Stimulated activated CD8-positive, alpha-beta memory T cell treated with anti-CD3 and anti-CD28 coated beads, Interleukin-4, amount 100 ng/mL, for 24 hours (primary cell): Measurements from ENCODE around the gene ARPIN.
"Not testable (repeated sequence)": the region's sequence is repeated elsewhere in the genome, so short reads cannot be mapped to it uniquely, and the experiment has no call there.

Source experiments
- DNase-seq: peaks from one replicate; pipeline ENCODE4 v3.0.0-alpha.2; 2020; ENCODE audit warnings: low read depth

Gene ARPIN

DNA sequence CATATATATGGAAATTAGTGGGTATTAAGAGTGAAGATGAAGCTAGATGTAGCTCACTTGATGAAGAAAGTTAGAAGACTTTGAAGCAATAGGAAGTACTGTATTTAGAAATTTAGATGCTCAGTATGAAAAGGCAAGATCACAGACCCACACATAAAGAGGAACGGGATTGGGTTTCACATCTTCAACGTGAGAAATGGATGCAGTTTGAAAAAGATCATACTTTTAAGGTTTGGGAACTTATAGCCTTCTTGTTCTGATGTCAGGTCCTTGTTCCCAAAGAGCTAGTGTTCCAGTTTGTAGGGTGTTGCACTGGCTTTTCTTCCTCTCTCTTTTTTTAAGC, 35.7 kb downstream of the ARPIN start:
- DNase-seq: no peak

DNA sequence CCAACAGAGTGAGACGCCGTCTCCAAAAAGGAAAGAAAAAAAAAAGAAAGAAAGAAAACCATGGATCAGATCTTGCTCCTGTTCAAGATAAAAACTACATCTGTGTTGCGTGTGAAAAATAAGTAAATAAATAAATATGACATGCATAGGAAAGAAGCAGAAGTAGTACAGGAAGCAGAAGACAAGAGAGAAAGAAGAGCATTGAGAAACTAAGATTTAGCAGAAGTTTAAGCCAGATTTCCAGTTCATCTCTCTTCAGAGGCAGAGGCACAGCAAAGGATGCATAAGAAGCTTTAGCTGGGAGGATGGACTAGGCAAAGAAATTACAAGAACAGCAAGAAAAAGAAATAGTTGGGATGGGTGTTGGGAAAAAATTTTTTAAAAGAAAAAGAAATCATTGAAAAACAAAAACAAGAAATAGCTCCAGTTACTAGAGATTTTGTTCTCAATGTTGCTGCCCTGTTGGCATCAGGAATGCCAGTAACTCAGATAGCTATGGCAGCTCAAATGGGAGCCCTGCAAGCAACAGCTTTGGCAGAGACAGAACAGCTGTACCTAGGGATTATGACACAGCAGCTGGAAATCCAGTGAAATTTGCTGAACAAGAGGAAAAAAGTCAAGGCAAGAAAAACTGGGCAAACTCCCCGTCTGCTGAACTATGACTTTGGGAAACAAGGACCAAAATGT, 36.2 kb downstream of the ARPIN start:
- DNase-seq: no peak

- DNase-seq: no peak
Measured at GRCh38 chr15:89875741-89876140, 37.0 kb downstream of the ARPIN start.

GRCh38 chr15:89874926-89875564, 37.7 kb downstream of the ARPIN start:
- DNase-seq: peak; percentile 76

- DNase-seq: no peak
Measured at GRCh38 chr15:89870688-89871288, 42.0 kb downstream of the ARPIN start.

- no peak for DNase-seq
Measured at GRCh38 chr15:89870006-89870405, 42.7 kb downstream of the ARPIN start.

DNA sequence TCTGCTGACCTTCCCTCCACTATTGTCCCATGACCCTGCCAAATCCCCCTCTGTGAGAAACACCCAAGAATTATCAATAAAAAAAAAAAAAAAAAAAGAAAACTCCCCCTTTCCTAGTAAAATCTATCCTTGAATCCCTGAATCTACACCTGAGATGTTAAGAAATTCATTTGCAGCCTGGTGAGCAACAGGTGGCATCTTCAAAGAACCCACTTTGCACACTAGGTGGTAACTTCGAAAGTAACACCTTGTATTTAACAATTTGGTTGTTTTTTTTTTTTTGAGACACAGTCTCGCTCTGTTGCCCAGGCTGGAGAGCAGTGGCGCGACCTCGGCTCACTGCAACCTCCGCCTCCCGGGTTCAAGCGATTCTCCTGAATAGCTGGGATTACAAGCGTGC, 43.3 kb downstream of the ARPIN start:
- DNase-seq: not testable (repeated sequence)

GRCh38 chr15:89864958-89865739, 47.6 kb downstream of the ARPIN start:
- DNase-seq: no peak

DNA sequence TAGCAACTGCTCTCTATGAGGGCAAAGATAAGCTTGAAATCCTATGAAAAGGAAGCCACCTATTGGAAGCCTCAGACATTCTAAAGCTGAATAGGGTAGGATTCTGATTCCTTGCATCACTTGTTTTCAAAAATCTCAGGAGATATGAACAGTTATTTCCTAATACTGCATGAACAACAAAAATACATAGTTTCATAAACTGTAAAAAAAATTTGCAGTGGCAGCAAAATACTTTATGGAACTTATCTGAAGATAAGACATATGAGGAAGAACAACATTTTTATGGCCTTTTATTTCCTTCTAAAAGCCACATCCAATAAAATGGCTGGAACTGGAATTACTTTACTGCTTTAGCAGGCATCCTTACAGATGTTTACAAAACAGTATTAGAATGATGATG, 48.8 kb downstream of the ARPIN start:
- no peak for DNase-seq

GRCh38 chr15:89860891-89861290, 51.9 kb downstream of the ARPIN start:
- DNase-seq: no peak

- no peak for DNase-seq
Measured at GRCh38 chr15:89860431-89860830, 52.3 kb downstream of the ARPIN start.

DNA sequence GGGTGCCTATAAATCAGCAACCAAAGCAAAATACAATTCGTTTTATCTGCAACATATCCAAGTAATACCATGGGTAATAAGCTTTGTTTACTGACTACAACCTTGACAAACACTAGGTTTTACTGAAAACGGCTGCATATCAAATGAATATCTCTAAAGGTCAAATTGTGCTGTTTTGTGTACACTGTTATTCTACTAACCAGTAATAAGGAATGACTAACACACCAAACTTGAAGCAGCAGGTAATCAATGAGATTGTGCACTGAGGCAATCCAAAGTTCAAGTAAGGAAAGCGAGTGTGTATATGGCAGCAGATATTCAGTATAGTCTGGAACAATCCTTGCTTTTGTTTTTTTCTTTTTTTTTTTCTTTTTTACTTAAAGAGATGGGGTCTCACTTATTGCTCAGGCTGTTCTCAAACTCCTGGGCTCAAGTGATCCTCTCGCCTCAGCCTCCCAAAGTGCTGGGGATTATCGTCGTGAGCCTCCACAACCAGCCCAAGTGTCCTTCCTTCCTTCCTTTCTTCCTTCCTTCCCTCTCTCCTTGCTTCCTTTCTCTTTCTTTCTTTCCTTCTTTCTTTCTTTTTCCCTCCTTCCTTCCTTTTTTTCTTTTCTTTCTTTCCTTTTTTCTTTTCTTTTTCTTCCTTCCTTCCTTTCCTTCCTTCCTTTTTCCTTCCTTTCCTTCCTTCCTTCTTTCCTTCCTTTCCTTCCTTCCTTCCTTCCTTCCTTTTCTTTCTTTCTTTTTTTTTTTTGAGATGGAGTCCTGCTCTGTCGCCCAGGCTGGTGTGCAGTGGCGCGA, 53.9 kb downstream of the ARPIN start:
- DNase-seq: no peak

DNA sequence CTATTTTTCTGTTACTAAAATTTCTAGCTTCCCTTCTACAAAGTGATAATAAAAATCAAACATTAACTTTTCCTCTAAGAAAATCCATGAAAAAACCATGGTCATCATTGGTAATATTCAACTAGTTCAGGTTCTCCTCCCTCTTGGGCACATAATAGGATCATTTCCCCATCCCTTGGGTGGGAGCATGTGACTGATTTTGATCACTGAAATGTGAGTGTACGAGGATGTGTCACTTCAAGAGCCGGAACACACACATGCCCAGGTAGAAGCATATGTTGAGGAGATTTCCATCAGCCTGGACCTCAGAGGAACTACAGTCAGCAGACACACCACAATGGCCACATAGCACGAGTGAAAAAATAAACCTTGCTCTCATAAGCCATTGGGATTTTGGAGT, 55.1 kb downstream of the ARPIN start:
- DNase-seq: no peak

DNA sequence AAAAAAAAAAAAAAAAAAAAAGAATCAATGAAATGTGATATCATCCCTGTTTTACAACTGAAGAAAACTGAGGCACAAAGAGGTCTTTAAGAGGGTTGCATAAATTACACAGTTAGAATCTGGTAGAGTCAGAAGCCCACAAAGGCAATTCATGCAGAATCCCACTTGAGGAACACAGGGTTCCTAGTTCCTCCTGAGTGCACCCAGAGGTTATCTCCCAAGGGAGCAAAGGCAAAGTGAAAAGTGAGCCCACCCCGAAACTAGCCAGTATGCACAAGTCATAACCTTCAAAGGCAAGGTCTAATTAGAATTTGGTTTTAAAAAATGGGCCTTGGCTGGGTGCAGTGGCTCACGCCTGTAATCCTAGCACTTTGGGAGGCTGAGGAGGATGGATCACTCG, 56.8 kb downstream of the ARPIN start:
- no peak for DNase-seq

DNA sequence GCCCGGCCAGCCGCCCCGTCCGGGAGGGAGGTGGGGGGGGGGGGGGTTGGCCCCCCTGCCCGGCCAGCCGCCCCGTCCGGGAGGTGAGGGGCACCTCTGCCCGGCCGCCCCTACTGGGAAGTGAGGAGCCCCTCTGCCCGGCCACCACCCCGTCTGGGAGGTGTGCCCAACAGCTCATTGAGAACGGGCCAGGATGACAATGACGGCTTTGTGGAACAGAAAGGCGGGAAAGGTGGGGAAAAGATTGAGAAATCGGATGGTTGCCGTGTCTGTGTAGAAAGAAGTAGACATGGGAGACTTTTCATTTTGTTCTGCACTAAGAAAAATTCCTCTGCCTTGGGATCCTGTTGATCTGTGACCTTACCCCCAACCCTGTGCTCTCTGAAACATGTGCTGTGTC, 57.9 kb downstream of the ARPIN start:
- DNase-seq: not testable (repeated sequence)

DNA sequence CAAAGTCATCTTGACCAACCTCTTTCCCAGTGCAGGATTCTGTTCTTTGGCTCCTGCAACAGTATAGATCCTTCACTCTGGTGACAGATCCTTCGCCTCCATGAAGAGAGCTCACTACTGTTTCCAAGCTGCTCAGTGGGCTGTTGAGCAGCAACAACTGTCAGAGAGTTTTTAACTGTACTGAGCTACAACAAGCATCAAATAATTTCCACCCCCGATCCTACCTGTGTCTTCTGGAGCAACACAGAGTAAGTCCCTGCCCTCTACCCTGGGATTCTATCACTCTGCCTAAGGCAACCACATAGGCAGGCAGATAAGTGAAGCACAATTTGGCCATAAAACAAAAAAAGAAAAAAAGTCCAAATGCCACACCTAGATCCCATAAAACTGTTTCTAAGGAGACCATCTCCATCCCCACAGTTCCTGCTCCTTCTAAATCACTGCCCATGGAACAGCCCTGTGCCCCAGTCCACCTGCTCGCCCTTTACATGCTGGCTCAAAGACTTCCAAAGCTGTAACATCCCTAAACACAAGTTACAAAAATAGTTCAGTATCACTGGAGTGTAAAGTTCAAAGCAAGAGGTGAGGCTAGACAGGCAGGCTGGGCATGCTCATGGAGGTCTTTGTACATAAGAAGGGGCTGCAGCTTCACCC, 60.3 kb downstream of the ARPIN start:
- no peak for DNase-seq

- no peak for DNase-seq
Measured at GRCh38 chr15:89851673-89852341, 60.9 kb downstream of the ARPIN start.

- DNase-seq: no peak
Measured at GRCh38 chr15:89848970-89849292, 63.8 kb downstream of the ARPIN start.

DNA sequence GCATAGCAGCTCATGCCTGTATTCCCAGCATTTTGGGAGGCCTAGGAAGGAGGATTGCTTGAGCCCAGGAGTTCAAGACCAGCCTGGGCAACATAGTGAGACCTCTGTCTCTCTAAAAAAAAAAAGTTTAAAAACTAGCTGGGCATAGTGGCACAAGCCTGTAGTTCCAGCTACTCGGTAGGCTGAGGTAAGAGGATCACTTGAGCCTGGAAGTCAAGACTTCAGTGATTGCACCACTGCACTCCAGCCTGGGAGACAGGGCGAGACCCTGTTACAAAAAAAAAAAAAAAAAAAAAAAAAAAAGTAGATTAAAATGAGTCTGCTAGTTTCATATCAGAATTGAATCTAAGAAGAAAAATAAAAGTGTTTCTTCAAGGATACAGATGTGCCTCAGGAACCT, 65.7 kb downstream of the ARPIN start:
- no peak for DNase-seq

GRCh38 chr15:89845305-89845893, 67.4 kb downstream of the ARPIN start:
- DNase-seq: no peak
